DND-41 (cell line): ENCODE measurements around the gene ZSCAN23.

Experiments used
- ATAC-seq: fragments of 200-7000 bp; cut with Tn5 transposase; 3 replicates; pipeline ENCODE4 v1.9.1; 2021; ENCODE audit warnings: low read depth; ENCODE audit not compliant: insufficient read depth
- DNase-seq: peaks from one replicate; pipeline ENCODE4 v3.0.0-alpha.2; 2020
- H2AFZ ChIP-seq: 2 replicates; pipeline ENCODE4 v1.6.0; 2012; ENCODE audit warnings: low read depth, low read length
- H3K27ac ChIP-seq: 2 replicates; pipeline ENCODE4 v1.5.1; 2012; ENCODE audit warnings: low read length, inconsistent platforms
- H3K27me3 ChIP-seq: fragments of 200-600 bp; sonication (generic); 2 replicates; pipeline ENCODE4 v1.6.0; 2012; ENCODE audit warnings: low read length, mild to moderate bottlenecking, inconsistent platforms; ENCODE audit not compliant: insufficient read depth, poor library complexity
- H3K36me3 ChIP-seq: 2 replicates; pipeline ENCODE4 v1.5.1; 2012; ENCODE audit warnings: low read length, inconsistent platforms; ENCODE audit not compliant: insufficient read depth
- H3K4me1 ChIP-seq: 2 replicates; pipeline ENCODE4 v1.5.1; 2012; ENCODE audit warnings: mild to moderate bottlenecking, low read length; ENCODE audit not compliant: insufficient read depth
- H3K4me2 ChIP-seq: 2 replicates; pipeline ENCODE4 v1.6.0; 2012; ENCODE audit warnings: mild to moderate bottlenecking, moderate library complexity, low read length, inconsistent platforms; ENCODE audit not compliant: insufficient read depth
- H3K4me3 ChIP-seq, 2 experiments: fragments of 200-600 bp in 1 of 2; shearing (Covaris generic) in 1 of 2; 2 replicates each; pipeline ENCODE4 v1.5.1; 2012 to 2016; ENCODE audit warnings: inconsistent platforms in 2 of 2, low read length in 2 of 2, mild to moderate bottlenecking in 2 of 2, low read depth in 1 of 2, moderate library complexity in 1 of 2
- H3K79me2 ChIP-seq: 2 replicates; pipeline ENCODE4 v1.6.0; 2012; ENCODE audit warnings: low read length, inconsistent platforms; ENCODE audit not compliant: insufficient read depth
- H3K9ac ChIP-seq: 2 replicates; pipeline ENCODE4 v1.6.0; 2012; ENCODE audit warnings: low read depth, mild to moderate bottlenecking, inconsistent platforms, low read length, moderate library complexity
- H3K9me3 ChIP-seq: 2 replicates; pipeline ENCODE4 v1.5.1; 2012; ENCODE audit warnings: low read length, moderate library complexity, mild to moderate bottlenecking, inconsistent platforms; ENCODE audit not compliant: insufficient read depth, severe bottlenecking
- H4K20me1 ChIP-seq: 2 replicates; pipeline ENCODE4 v1.6.0; 2012; ENCODE audit warnings: low read length; ENCODE audit not compliant: insufficient read depth
- CTCF ChIP-seq: IDR thresholded peaks from 2 replicates; pipeline ENCODE4 v1.5.1; 2012; ENCODE audit warnings: borderline replicate concordance, low read length, moderate library complexity, mild to moderate bottlenecking; ENCODE audit not compliant: poor library complexity, severe bottlenecking; ENCODE audit errors: extremely low read depth
- EZH2 ChIP-seq: IDR thresholded peaks from 3 replicates; pipeline ENCODE4 v1.6.1; 2012; ENCODE audit warnings: borderline replicate concordance, low read depth, mild to moderate bottlenecking, moderate library complexity, low read length, inconsistent platforms; ENCODE audit not compliant: severe bottlenecking

Gene ZSCAN23

GRCh38 chr6:28442586-28442985, 705 bp downstream of the ZSCAN23 start:
- Histone ChIP-seq H3K79me2 (peaks cover 3% of the 10 kb centered on the region), H2AFZ (peak overlapping the region; percentile 75), H3K9me3 (no peaks in the 10 kb centered on the region), H3K4me2 (peak overlapping the region; percentile 69), H3K36me3 (no peaks in the 10 kb centered on the region), H3K27me3 (no peaks in the 10 kb centered on the region), H3K4me1 (peaks cover 22% of the 10 kb centered on the region), H3K27ac (peak overlapping the region; percentile 66; the same call in 1 of the 2 replicates), H4K20me1 (no peaks in the 10 kb centered on the region), H3K4me3 (peak overlapping the region; percentile 32 to 88; a peak in 3 of 4 replicates), H3K9ac (peak overlapping the region; percentile 60)
- TF ChIP-seq EZH2 = no peak
- TF ChIP-seq CTCF = no peak
- DNase-seq (no peak), ATAC-seq (no peak)

DNA sequence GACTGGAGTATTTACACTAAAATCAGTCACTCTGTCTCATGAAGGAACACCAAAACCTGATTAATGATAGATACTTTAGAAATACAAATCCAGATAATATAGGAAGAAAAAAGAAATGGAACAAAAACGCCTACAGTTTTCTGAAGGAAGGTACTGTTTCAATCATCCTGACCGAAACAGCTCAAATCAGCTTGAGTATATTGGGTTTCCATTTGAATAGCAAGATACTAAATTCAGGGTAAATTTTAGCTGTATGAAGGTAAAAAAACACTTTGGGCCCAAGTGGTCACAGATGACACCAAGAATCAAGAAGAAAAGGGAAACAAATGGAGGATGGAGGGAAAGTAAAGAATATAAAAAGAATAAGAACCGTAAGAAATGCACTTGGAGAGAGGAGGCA, 6.9 kb downstream of the ZSCAN23 start:
- ATAC-seq (no peak), DNase-seq (no peak)
- H3K9me3 ChIP-seq = no peaks in the 10 kb centered on the region
- H3K27me3 ChIP-seq = no peaks in the 10 kb centered on the region
- TF ChIP-seq CTCF (no peak), EZH2 (no peak)
- H3K36me3 ChIP-seq = peaks cover 15% of the 10 kb centered on the region; the same call in 1 of the 2 replicates
- H3K9ac ChIP-seq = no peak overlapping the region
- H3K4me1 ChIP-seq = no peaks in the 10 kb centered on the region; the same call in 1 of the 2 replicates
- no peaks in the 10 kb centered on the region for H3K79me2 ChIP-seq
- no peak overlapping the region for H3K4me2 ChIP-seq
- H3K27ac ChIP-seq = no peak overlapping the region
- no peaks in the 10 kb centered on the region for H4K20me1 ChIP-seq
- H2AFZ ChIP-seq = no peak overlapping the region
- no peak overlapping the region for H3K4me3 ChIP-seq

- H3K36me3 ChIP-seq = peaks cover 15% of the 10 kb centered on the region; the same call in 1 of the 2 replicates
- no peak overlapping the region for H3K4me3 ChIP-seq
- no peak overlapping the region for H3K27ac ChIP-seq
- no peaks in the 10 kb centered on the region for H3K79me2 ChIP-seq
- H3K4me1 ChIP-seq = no peaks in the 10 kb centered on the region
- DNase-seq (no peak), ATAC-seq (no peak)
- no peak overlapping the region for H3K9ac ChIP-seq
- no peak overlapping the region for H3K4me2 ChIP-seq
- no peaks in the 10 kb centered on the region for H3K9me3 ChIP-seq
- TF ChIP-seq CTCF (no peak), EZH2 (no peak)
- H2AFZ ChIP-seq = no peak overlapping the region
- H4K20me1 ChIP-seq = no peaks in the 10 kb centered on the region
- H3K27me3 ChIP-seq = no peaks in the 10 kb centered on the region
Observed at GRCh38 chr6:28433119-28433518, 10.2 kb downstream of the ZSCAN23 start.

- Histone ChIP-seq H3K4me2 (no peak overlapping the region), H3K9me3 (no peaks in the 10 kb centered on the region), H4K20me1 (no peaks in the 10 kb centered on the region), H3K9ac (no peak overlapping the region), H3K79me2 (no peaks in the 10 kb centered on the region), H3K27ac (no peak overlapping the region), H2AFZ (no peak overlapping the region), H3K4me1 (no peaks in the 10 kb centered on the region), H3K36me3 (peaks cover 3% of the 10 kb centered on the region; the same call in 1 of the 2 replicates), H3K4me3 (no peak overlapping the region), H3K27me3 (no peaks in the 10 kb centered on the region)
- no peak for ATAC-seq
- TF ChIP-seq CTCF = no peak
- no peak for TF ChIP-seq EZH2
- no peak for DNase-seq
Observed at GRCh38 chr6:28429781-28430180, 13.5 kb downstream of the ZSCAN23 start.
